RKO (cell line): ENCODE data around the gene UBE4A.
A peak's percentile ranks its signal among the peaks of the same experiment; 100 is the strongest.
"Not testable (repeated sequence)": the region's sequence is repeated elsewhere in the genome, so short reads cannot be mapped to it uniquely, and the experiment has no call there.

Experiments
- DNase-seq: peaks from one replicate; pipeline ENCODE4 v3.0.0-alpha.2; 2016; ENCODE audit warnings: low spot score

The UBE4A gene

GRCh38 chr11:118401880-118402590, 42.6 kb downstream of the UBE4A start:
- peak; percentile 57 for DNase-seq

GRCh38 chr11:118402594-118402993, 43.2 kb downstream of the UBE4A start:
- DNase-seq = not testable (repeated sequence)

- no peak for DNase-seq
These were observed 47.3 kb downstream of the UBE4A start for GRCh38 chr11:118406599-118407166.

GRCh38 chr11:118410055-118410745, 50.8 kb downstream of the UBE4A start:
- DNase-seq = no peak

- DNase-seq = no peak
These were observed 52.1 kb downstream of the UBE4A start for GRCh38 chr11:118411530-118411929.

- no peak for DNase-seq
These were observed 53.5 kb downstream of the UBE4A start for GRCh38 chr11:118412921-118413320.

GRCh38 chr11:118415062-118415738, 55.8 kb downstream of the UBE4A start:
- DNase-seq = no peak

- peak; percentile 83 for DNase-seq
These were observed 56.3 kb downstream of the UBE4A start for GRCh38 chr11:118415739-118416068.

GRCh38 chr11:118416900-118417299, 57.5 kb downstream of the UBE4A start:
- DNase-seq = not testable (repeated sequence)

GRCh38 chr11:118417801-118418200, 58.4 kb downstream of the UBE4A start:
- no peak for DNase-seq

GRCh38 chr11:118418766-118419165, 59.4 kb downstream of the UBE4A start:
- no peak for DNase-seq

GRCh38 chr11:118427707-118428106, 68.3 kb downstream of the UBE4A start:
- no peak for DNase-seq

GRCh38 chr11:118430956-118431355, 71.6 kb downstream of the UBE4A start:
- peak; percentile 32 for DNase-seq

- peak; percentile 26 for DNase-seq
These were observed 74.7 kb downstream of the UBE4A start for GRCh38 chr11:118434123-118434552.

- DNase-seq = peak; percentile 58
These were observed 75.3 kb downstream of the UBE4A start for GRCh38 chr11:118434553-118435289.

- DNase-seq = peak; percentile 70
These were observed 76.0 kb downstream of the UBE4A start for GRCh38 chr11:118435290-118435892.

- peak; percentile 96 for DNase-seq
These were observed 76.7 kb downstream of the UBE4A start, which contains the start of gene KMT2A for GRCh38 chr11:118435893-118436624. Gene KMT2A (plus strand): TSS chr11:118436492. CDS start chr11:118436513, 21 bp downstream.

- peak; percentile 54 for DNase-seq
These were observed 77.3 kb downstream of the UBE4A start for GRCh38 chr11:118436639-118437207.

GRCh38 chr11:118437208-118438125, 78.1 kb downstream of the UBE4A start:
- DNase-seq = peak; percentile 62
